PC-9 (cell line): Measurements from ENCODE around the gene YWHAQ. TPM values are rescaled to one million over a fixed set of nuclear protein-coding genes. Genes with fewer than 3 reads are reported as not detected.
"Not testable (repeated sequence)": the region's sequence is repeated elsewhere in the genome, so short reads cannot be mapped to it uniquely, and the experiment has no call there.

Source experiments
- BruUV-seq: library from RNA; stranded (reverse); fragments of 400-500 nt; replicated peaks from 2 replicates; lab custom pipeline; 2021; lab: Mats Ljungman, UMichigan
- CTCF ChIA-PET: fragments of 300-600 bp; sonication (Branson Sonifier 250); formaldehyde crosslinking; loops from one replicate; lab custom pipeline; 2022; ENCODE audit warnings: antibody characterized with exemption; lab: Charles Lee
- POLR2A ChIA-PET: fragments of 300-600 bp; sonication (Branson Sonifier 250); formaldehyde crosslinking; loops from one replicate; lab custom pipeline; 2022; ENCODE audit warnings: antibody characterized with exemption; ENCODE audit not compliant: unreplicated experiment; lab: Charles Lee
- DNase-seq, 2 experiments: peaks; one replicate each; pipeline versions ENCODE4 v3.0.0 to v3.0.0-alpha.2; 2015 to 2022; ENCODE audit warnings: mixed read lengths in 1 of 2
- H2AFZ ChIP-seq: fragments of 200-600 bp; sonication (generic); 2 replicates; pipeline ENCODE4 v1.8.1; 2017; ENCODE audit warnings: antibody characterized with exemption
- H3F3A ChIP-seq: fragments of 200-600 bp; sonication (generic); 2 replicates; pipeline ENCODE4 v1.8.1; 2017; ENCODE audit warnings: antibody characterized with exemption, mild to moderate bottlenecking, low read depth; ENCODE audit not compliant: insufficient read depth
- H3K27ac ChIP-seq: fragments of 200-600 bp; sonication (generic); 2 replicates; pipeline ENCODE4 v1.6.1; 2016; ENCODE audit warnings: mixed run types
- H3K27me3 ChIP-seq: fragments of 200-600 bp; sonication (generic); 2 replicates; pipeline ENCODE4 v1.6.1; 2016; ENCODE audit warnings: low read depth, mixed run types; ENCODE audit not compliant: insufficient read depth
- H3K36me3 ChIP-seq: fragments of 200-600 bp; sonication (generic); 2 replicates; pipeline ENCODE4 v1.6.1; 2016; ENCODE audit warnings: low read depth, mixed run types
- H3K4me1 ChIP-seq: fragments of 200-600 bp; sonication (generic); replicated peaks from 2 replicates; pipeline ENCODE4 v1.6.1; 2016; ENCODE audit warnings: mixed run types; ENCODE audit not compliant: insufficient read depth
- H3K4me2 ChIP-seq: fragments of 200-600 bp; sonication (generic); 2 replicates; pipeline ENCODE4 v1.6.1; 2017; ENCODE audit warnings: mixed run types
- H3K4me3 ChIP-seq: fragments of 200-600 bp; sonication (generic); 2 replicates; pipeline ENCODE4 v1.6.1; 2016; ENCODE audit warnings: mixed run types
- H3K79me2 ChIP-seq: fragments of 200-600 bp; sonication (generic); 2 replicates; pipeline ENCODE4 v1.6.1; 2017; ENCODE audit warnings: low read depth, mixed run types
- H3K9me2 ChIP-seq: fragments of 200-600 bp; sonication (generic); 2 replicates; pipeline ENCODE4 v1.8.1; 2017; ENCODE audit warnings: mild to moderate bottlenecking; ENCODE audit not compliant: insufficient read depth
- H3K9me3 ChIP-seq: fragments of 200-600 bp; sonication (generic); 2 replicates; pipeline ENCODE4 v1.8.1; 2016; ENCODE audit warnings: low read depth; ENCODE audit not compliant: insufficient read depth
- H4K20me1 ChIP-seq: fragments of 200-600 bp; sonication (generic); 2 replicates; pipeline ENCODE4 v1.8.1; 2017; ENCODE audit not compliant: insufficient read depth
- CTCF ChIP-seq: fragments of 200-600 bp; sonication (generic); conservative IDR thresholded peaks from 2 replicates; pipeline ENCODE4 v1.6.1; 2017; ENCODE audit warnings: mixed run types, antibody characterized with exemption, mild to moderate bottlenecking, moderate library complexity
- EZH2 ChIP-seq: fragments of 200-600 bp; sonication (generic); IDR thresholded peaks from 2 replicates; pipeline ENCODE4 v1.8.0; 2017; ENCODE audit warnings: antibody characterized with exemption, low read depth
- intact Hi-C: fragments of 100-400 bp; cut with micrococcal nuclease; formaldehyde crosslinking; loops from one replicate; pipeline ENCODE4 v1.10.0; 2022; ENCODE audit not compliant: unreplicated experiment
- total RNA-seq: library from RNA; stranded (reverse); gene quantifications from 2 replicates; pipeline ENCODE4 v1.2.3, GENCODE V29; 2021

The YWHAQ gene
- total RNA-seq, 1 experiment from 2014 or later = 353 TPM

GRCh38 chr2:9595746-9596145, 35.1 kb downstream of the YWHAQ start:
- peaks cover 81% of the 10 kb centered on the region for H3F3A ChIP-seq
- H3K4me3 ChIP-seq = no peak overlapping the region
- H3K27me3 ChIP-seq = no peaks in the 10 kb centered on the region
- peaks cover 76% of the 10 kb centered on the region for H4K20me1 ChIP-seq
- peaks cover 99% of the 10 kb centered on the region for H3K79me2 ChIP-seq
- H3K9me3 ChIP-seq = peaks cover 14% of the 10 kb centered on the region
- ChIA-PET POLR2A (interaction anchor here (0.6 kb wide), 1 partner anchor 40 kb away, joined by 5 read pairs; no protein-coding TSS in a partner anchor), CTCF (interaction anchor here (0.6 kb wide), 1 partner anchor 63 kb away, joined by 5 read pairs; no protein-coding TSS in a partner anchor)
- H3K36me3 ChIP-seq = peaks cover 52% of the 10 kb centered on the region
- intact Hi-C loops = no loop called here
- peaks cover 33% of the 10 kb centered on the region for H3K4me1 ChIP-seq
- BruUV-seq = no TSS peak
- no peaks in the 10 kb centered on the region for H3K9me2 ChIP-seq
- H3K27ac ChIP-seq = peak overlapping the region; percentile 73
- H3K4me2 ChIP-seq = 0 out of 2 replicates have a peak overlapping the region, but pooled peaks have one; percentile 22
- TF ChIP-seq EZH2 (no peak), CTCF (no peak)
- H2AFZ ChIP-seq = no peak overlapping the region
- no peak for DNase-seq

GRCh38 chr2:9595256-9595655, 35.5 kb downstream of the YWHAQ start:
- DNase-seq, intact Hi-C loops, H3K27me3 ChIP-seq, H3K9me2 ChIP-seq, H2AFZ ChIP-seq, BruUV-seq, H3K4me3 ChIP-seq: not testable (repeated sequence)
- H3K9me3 ChIP-seq = peaks cover 13% of the 10 kb centered on the region
- CTCF ChIA-PET = interaction anchor here (0.6 kb wide), 1 partner anchor 62 kb away, joined by 5 read pairs; no protein-coding TSS in a partner anchor
- POLR2A ChIA-PET = interaction anchor here (0.6 kb wide), 1 partner anchor 39 kb away, joined by 5 read pairs; no protein-coding TSS in a partner anchor
- peaks cover 53% of the 10 kb centered on the region for H3K36me3 ChIP-seq
- H3K4me2 ChIP-seq = peak overlapping the region; percentile 22
- peaks cover 33% of the 10 kb centered on the region for H3K4me1 ChIP-seq
- H3K27ac ChIP-seq = peak overlapping the region; percentile 73
- H3F3A ChIP-seq = peaks cover 83% of the 10 kb centered on the region
- H3K79me2 ChIP-seq = peaks cover 99% of the 10 kb centered on the region
- peaks cover 81% of the 10 kb centered on the region for H4K20me1 ChIP-seq

- ChIA-PET CTCF (no interaction called here), POLR2A (interaction anchor here (0.6 kb wide), 1 partner anchor 19 kb away, joined by 7 read pairs; no protein-coding TSS in a partner anchor)
- Histone ChIP-seq H3K79me2 (peaks cover 99% of the 10 kb centered on the region), H3K36me3 (peaks cover 52% of the 10 kb centered on the region), H3K27ac (peak overlapping the region; percentile 73), H3K4me3 (no peak overlapping the region), H3K9me3 (peaks cover 6% of the 10 kb centered on the region), H3K27me3 (no peaks in the 10 kb centered on the region), H4K20me1 (peaks cover 83% of the 10 kb centered on the region), H3F3A (peaks cover 81% of the 10 kb centered on the region), H3K4me1 (peaks cover 33% of the 10 kb centered on the region), H3K9me2 (no peaks in the 10 kb centered on the region), H3K4me2 (peak overlapping the region; percentile 22), H2AFZ (no peak overlapping the region)
- TF ChIP-seq EZH2 = no peak
- no peak for TF ChIP-seq CTCF
- no TSS peak for BruUV-seq
- DNase-seq = peak; percentile 20 to 75
- intact Hi-C loops = no loop called here
Measured at GRCh38 chr2:9594366-9595054, 36.3 kb downstream of the YWHAQ start.
